ENCODE results near the gene ADAMTSL1.

ADAMTSL1 gene

GRCh38 chr9:18495065-18495464 is 21.1 kb downstream of the ADAMTSL1 start:
- no peak overlapping the region for H3K4me3 ChIP-seq (ENCODE audit: low read depth, low read length)
- ChIA-PET CTCF (interaction anchor here (1.2 kb wide), 1 partner anchor 71 kb away, joined by 3 read pairs; no protein-coding TSS in a partner anchor), POLR2A (no interaction called here)
- no peak overlapping the region for H3K27ac ChIP-seq (ENCODE audit: extremely low read depth, low read depth, low read length)
- TF ChIP-seq ZNF654 (tag by site-specific recombination; IDR thresholded peaks at IDR 0.05; ENCODE audit: low read depth) (no peak), ZNF223 (tag by site-specific recombination; IDR thresholded peaks at IDR 0.05) (no peak), KLF10 (tag by site-specific recombination; IDR thresholded peaks at IDR 0.05) (no peak), ZNF624 (tag by site-specific recombination; IDR thresholded peaks at IDR 0.05) (no peak), ZNF433 (tag by site-specific recombination; IDR thresholded peaks at IDR 0.05; ENCODE audit: low read depth) (no peak), ZNF416 (tag by site-specific recombination; IDR thresholded peaks at IDR 0.05) (no peak), ZNF792 (tag by site-specific recombination; IDR thresholded peaks at IDR 0.05) (no peak), EGR2 (tag by site-specific recombination; IDR thresholded peaks at IDR 0.05; ENCODE audit: low read depth) (no peak), BCL11A (tag by site-specific recombination; IDR thresholded peaks at IDR 0.05; ENCODE audit: low read depth) (no peak), ZFP3 (tag by site-specific recombination; IDR thresholded peaks at IDR 0.05; ENCODE audit: low read depth) (no peak), ZNF549 (tag by site-specific recombination; IDR thresholded peaks at IDR 0.05) (no peak)
- peaks cover 4% of the 10 kb centered on the region; the same call in 1 of the 2 replicates for H3K4me1 ChIP-seq (ENCODE audit: control insufficient read depth, insufficient read depth, low read length)
- no peaks in the 10 kb centered on the region for H3K9me3 ChIP-seq (ENCODE audit: control insufficient read depth, insufficient read depth, low read depth, low read length)
- no peaks in the 10 kb centered on the region for H3K36me3 ChIP-seq (ENCODE audit: control insufficient read depth in 2 of 2, insufficient read depth in 1 of 2, low read length in 2 of 2)

- H3K4me1 ChIP-seq (ENCODE audit: control insufficient read depth, insufficient read depth, low read length), result peaks cover 6% of the 10 kb centered on the region
- H3K27ac ChIP-seq (ENCODE audit: extremely low read depth, low read depth, low read length), result no peak overlapping the region
- H3K9me3 ChIP-seq (ENCODE audit: control insufficient read depth, insufficient read depth, low read depth, low read length), result no peaks in the 10 kb centered on the region
- no peak for TF ChIP-seq ZNF391 (tag by site-specific recombination; IDR thresholded peaks at IDR 0.05; ENCODE audit: borderline replicate concordance, low read depth)
- TF ChIP-seq ZNF362 (tag by site-specific recombination; IDR thresholded peaks at IDR 0.05), result no peak
- no peak for TF ChIP-seq RBAK (tag by site-specific recombination; IDR thresholded peaks at IDR 0.05)
- no peak for TF ChIP-seq ZNF521 (tag by site-specific recombination; IDR thresholded peaks at IDR 0.05)
- no peak for TF ChIP-seq MYNN (tag by site-specific recombination; IDR thresholded peaks at IDR 0.05; ENCODE audit: borderline replicate concordance)
- no peak for TF ChIP-seq ZNF324 (tag by site-specific recombination; IDR thresholded peaks at IDR 0.05)
- TF ChIP-seq ZBTB7A (tag by site-specific recombination; IDR thresholded peaks at IDR 0.05; ENCODE audit: low read depth), result no peak
- TF ChIP-seq ZNF366 (tag by site-specific recombination; conservative IDR thresholded peaks at IDR 0.05), result no peak
- TF ChIP-seq ZNF157 (tag by site-specific recombination; IDR thresholded peaks at IDR 0.05), result no peak
- TF ChIP-seq ZNF639 (tag by site-specific recombination; IDR thresholded peaks at IDR 0.05), result no peak
- TF ChIP-seq ZNF830 (tag by site-specific recombination; IDR thresholded peaks at IDR 0.05; ENCODE audit: low read depth), result no peak
- no peak for TF ChIP-seq ZBTB10 (tag by site-specific recombination; IDR thresholded peaks at IDR 0.05)
- no peak for TF ChIP-seq PRDM1 (tag by site-specific recombination; IDR thresholded peaks at IDR 0.05)
- no peak for TF ChIP-seq ZNF211 (tag by site-specific recombination; IDR thresholded peaks at IDR 0.05; ENCODE audit: low read depth)
- no peak for TF ChIP-seq ZNF239 (tag by site-specific recombination; IDR thresholded peaks at IDR 0.05)
- TF ChIP-seq ZNF488 (tag by site-specific recombination; IDR thresholded peaks at IDR 0.05), result no peak
- no peak for TF ChIP-seq ZNF785 (tag by site-specific recombination; IDR thresholded peaks at IDR 0.05)
- TF ChIP-seq ZNF174 (tag by site-specific recombination; IDR thresholded peaks at IDR 0.05), result no peak
- no peak for TF ChIP-seq ZNF394 (tag by site-specific recombination; IDR thresholded peaks at IDR 0.05; ENCODE audit: borderline replicate concordance)
- ChIA-PET POLR2A (no interaction called here), CTCF (interaction anchor here (0.7 to 1.0 kb wide), 3 partner anchors 54 to 489 kb away, joined by 3 to 4 read pairs (median 3); no protein-coding TSS in a partner anchor)
- H3K36me3 ChIP-seq (ENCODE audit: control insufficient read depth in 2 of 2, insufficient read depth in 1 of 2, low read length in 2 of 2), result no peaks in the 10 kb centered on the region
- H3K4me3 ChIP-seq (ENCODE audit: low read depth, low read length), result no peak overlapping the region
Measured at GRCh38 chr9:18496256-18497000, 22.5 kb downstream of the ADAMTSL1 start.
